HepG2 (cell line): ENCODE results near the gene ABCA4. TPM values are rescaled to one million over a fixed set of nuclear protein-coding genes. Genes with fewer than 3 reads are reported as not detected.

Source experiments
- ATAC-seq: fragments of 200-7000 bp; cut with Tn5 transposase; 3 replicates; pipeline ENCODE4 v1.9.1; 2020; ENCODE audit warnings: mild to moderate bottlenecking, moderate library complexity
- BruUV-seq: library from RNA; stranded (reverse); fragments of 400-500 nt; replicated peaks from 2 replicates; lab custom pipeline; 2021; lab: Mats Ljungman, UMichigan
- CTCF ChIA-PET: fragments of 300-600 bp; formaldehyde crosslinking; extraction: SDS; loops from one replicate; lab custom pipeline; 2021; ENCODE audit warnings: low total read pairs, inconsistent platforms, low intra/inter-chr PET ratio; lab: Yijun Ruan, JAX
- POLR2A ChIA-PET: fragments of 350-600 bp; sonication (Branson Sonifier 250); formaldehyde crosslinking; loops from one replicate; lab custom pipeline; 2020; ENCODE audit warnings: antibody characterized with exemption, inconsistent platforms; lab: Yijun Ruan, JAX
- DNase-seq: peaks from one replicate; pipeline ENCODE4 v3.0.0-alpha.2; 2015; ENCODE audit warnings: low spot score
- FAIRE-seq: peaks from 3 replicates; lab custom pipeline; 2011; peaks lifted over from hg19 to GRCh38; lab: Jason Lieb, UNC
- H2AFZ ChIP-seq: one replicate; pipeline ENCODE4 v1.6.1; 2011; ENCODE audit warnings: low read length, inconsistent platforms
- H3K27ac ChIP-seq: fragments of 300-600 bp; 3 replicates; pipeline ENCODE4 v1.8.0; 2011; ENCODE audit warnings: mixed run types, mild to moderate bottlenecking, mixed read lengths, low read length, inconsistent platforms; ENCODE audit not compliant: insufficient read depth; ENCODE audit errors: extremely low read length
- H3K27me3 ChIP-seq, 2 experiments: fragments of 200-600 bp in 1 of 2; 2 replicates in 1 of 2; 3 replicates in 1 of 2; pipeline versions ENCODE4 v1.6.0 to v1.8.0; 2011; ENCODE audit warnings: low read length in 2 of 2, mild to moderate bottlenecking in 2 of 2, moderate library complexity in 2 of 2, inconsistent platforms in 1 of 2; ENCODE audit not compliant: insufficient read depth in 2 of 2, control insufficient read depth in 1 of 2
- H3K36me3 ChIP-seq, 2 experiments: fragments of 200-600 bp in 1 of 2; replicated peaks in 1 of 2; 2 replicates in 1 of 2; 3 replicates in 1 of 2; pipeline versions ENCODE4 v1.5.1 to v1.8.0; 2011; ENCODE audit warnings: low read length in 2 of 2, inconsistent platforms in 1 of 2; ENCODE audit not compliant: insufficient read depth in 2 of 2, control insufficient read depth in 1 of 2
- H3K4me1 ChIP-seq: 2 replicates; pipeline ENCODE4 v1.5.1; 2012; ENCODE audit warnings: low read length, inconsistent platforms; ENCODE audit not compliant: insufficient read depth
- H3K4me2 ChIP-seq: 2 replicates; pipeline ENCODE4 v1.6.0; 2011; ENCODE audit warnings: low read depth, low read length, inconsistent platforms
- H3K4me3 ChIP-seq, 3 experiments: fragments of 200-600 bp in 1 of 3; sonication (generic), shearing (Covaris generic) in 1 of 3; replicated peaks in 1 of 3; 2 replicates each; pipeline ENCODE4 v1.5.1; 2011 to 2016; ENCODE audit warnings: low read length in 3 of 3, inconsistent platforms in 2 of 3, low read depth in 2 of 3, mild to moderate bottlenecking in 2 of 3, control low read depth in 1 of 3, mixed read lengths in 1 of 3; ENCODE audit not compliant: insufficient read depth in 1 of 3
- H3K79me2 ChIP-seq: one replicate; pipeline ENCODE4 v1.6.1; 2011; ENCODE audit warnings: low read length, inconsistent platforms; ENCODE audit not compliant: insufficient read depth
- H3K9ac ChIP-seq: 2 replicates; pipeline ENCODE4 v1.6.0; 2011; ENCODE audit warnings: mild to moderate bottlenecking, low read depth, low read length, inconsistent platforms; ENCODE audit not compliant: insufficient read depth
- H3K9me3 ChIP-seq: 2 replicates; pipeline ENCODE4 v1.5.1; 2012; ENCODE audit warnings: mild to moderate bottlenecking, low read length
- H4K20me1 ChIP-seq: 2 replicates; pipeline ENCODE4 v1.6.0; 2011; ENCODE audit warnings: inconsistent platforms, mild to moderate bottlenecking, low read length, moderate library complexity; ENCODE audit not compliant: insufficient read depth
- FOXC1 ChIP-seq: sonication (generic); formaldehyde crosslinking; IDR thresholded peaks from 2 replicates; pipeline ENCODE4 v1.8.0; 2022; ENCODE audit warnings: mild to moderate bottlenecking, missing genetic modification reagents, borderline replicate concordance
- FOXK2 ChIP-seq: fragments of 450-650 bp; IDR thresholded peaks from 2 replicates; pipeline ENCODE4 v1.6.1; 2016
- GFI1 ChIP-seq: sonication (generic); formaldehyde crosslinking; IDR thresholded peaks from 2 replicates; pipeline ENCODE4 v1.5.0; 2020; ENCODE audit warnings: missing genetic modification reagents, mild to moderate bottlenecking, borderline replicate concordance
- HNRNPK ChIP-seq: fragments of 200-400 bp; formaldehyde crosslinking; IDR thresholded peaks from 2 replicates; pipeline ENCODE4 v1.6.1; 2018; ENCODE audit warnings: low read length, low read depth, moderate library complexity, mild to moderate bottlenecking; ENCODE audit not compliant: poor library complexity, severe bottlenecking
- MEIS2 ChIP-seq: sonication (generic); formaldehyde crosslinking; IDR thresholded peaks from 2 replicates; pipeline ENCODE4 v1.9.0; 2021; ENCODE audit warnings: mild to moderate bottlenecking, missing genetic modification reagents
- TGIF2 ChIP-seq: IDR thresholded peaks from 2 replicates; pipeline ENCODE4 v1.6.1; 2016; ENCODE audit warnings: control low read depth, missing compliant biosample characterization
- TRIM24 ChIP-seq: sonication (generic); formaldehyde crosslinking; IDR thresholded peaks from 2 replicates; pipeline ENCODE4 v1.8.0; 2022; ENCODE audit warnings: mild to moderate bottlenecking, missing genetic modification reagents
- YY1 ChIP-seq: IDR thresholded peaks from 2 replicates; pipeline ENCODE4 v1.6.1; 2011; ENCODE audit warnings: low read length, low read depth, moderate library complexity, mild to moderate bottlenecking; ENCODE audit not compliant: insufficient read depth, insufficient replicate concordance
- ZFP36 ChIP-seq: fragments of 150-350 bp; IDR thresholded peaks from 2 replicates; pipeline ENCODE4 v1.6.1; 2018; ENCODE audit warnings: borderline replicate concordance, low read length, low read depth; ENCODE audit not compliant: partially characterized antibody
- ZKSCAN5 ChIP-seq: sonication (generic); formaldehyde crosslinking; IDR thresholded peaks from 2 replicates; pipeline ENCODE4 v1.5.1; 2020; ENCODE audit warnings: mild to moderate bottlenecking, missing genetic modification reagents
- ZNF232 ChIP-seq: sonication (generic); formaldehyde crosslinking; IDR thresholded peaks from 2 replicates; pipeline ENCODE4 v1.4.0; 2020; ENCODE audit warnings: missing genetic modification reagents, borderline replicate concordance
- ZNF615 ChIP-seq: sonication (generic); formaldehyde crosslinking; IDR thresholded peaks from 2 replicates; pipeline ENCODE4 v1.5.0; 2020; ENCODE audit warnings: mild to moderate bottlenecking, missing genetic modification reagents, borderline replicate concordance
- ZNF629 ChIP-seq: sonication (generic); formaldehyde crosslinking; conservative IDR thresholded peaks from 2 replicates; pipeline ENCODE4 v1.5.0; 2020; ENCODE audit warnings: missing genetic modification reagents
- ZNF652 ChIP-seq: IDR thresholded peaks from 2 replicates; pipeline ENCODE4 v1.6.1; 2016; ENCODE audit warnings: low read depth, borderline replicate concordance
- ZNF816 ChIP-seq: sonication (generic); formaldehyde crosslinking; IDR thresholded peaks from 2 replicates; pipeline ENCODE4 v1.8.0; 2022; ENCODE audit warnings: missing genetic modification reagents, mild to moderate bottlenecking, borderline replicate concordance
- WGBS: methylation state at CpG from one replicate; pipeline ENCODE4 v1.1.6; 2017; ENCODE audit warnings: low lambda C conversion rate; 5-methylcytosine and 5-hydroxymethylcytosine counted together
- in situ Hi-C: cut with HindIII; loops from 2 replicates; pipeline ENCODE4 v1.10.0; 2017; ENCODE audit warnings: low pct_unique_long_range_greater_than_20kb; ENCODE audit not compliant: extremely low pct_ligation_motif_present
- intact Hi-C: fragments of 100-400 bp; cut with micrococcal nuclease; formaldehyde crosslinking; loops from one replicate; pipeline ENCODE4 v1.10.0; 2022; ENCODE audit not compliant: unreplicated experiment
- polyA plus RNA-seq, 8 experiments: library from polyadenylated mRNA; depleted of rRNA in 3 of 8; stranded (reverse) in 7 of 8; unstranded in 1 of 8; fragments of >200 nt; fragmentation: Illumina TruSeq in 4 of 8; extraction: Trizol in 4 of 8; gene quantifications; 2 replicates each; pipeline versions ENCODE4 v1.2.1 to v1.2.3, GENCODE V29; 2011 to 2016; ENCODE audit warnings: low read depth in 4 of 8, missing spikeins in 1 of 8, mixed read lengths in 1 of 8; ENCODE audit not compliant: insufficient read depth in 1 of 8
- total RNA-seq, 5 experiments: library from RNA; depleted of rRNA; stranded (reverse); fragments of >200 nt; fragmentation: Illumina TruSeq; extraction: Trizol; gene quantifications; 2 replicates each; pipeline ENCODE4 v1.2.3, GENCODE V29; 2016; ENCODE audit warnings: low read depth in 1 of 5
- TF ChIP-seq, protein P1 (sequence below): IDR thresholded peaks from 2 replicates; pipeline ENCODE4 v1.6.1; 2016; ENCODE audit warnings: missing compliant biosample characterization, missing genetic modification reagents, borderline replicate concordance
- TF ChIP-seq, protein P2 (sequence below): sonication (generic); formaldehyde crosslinking; IDR thresholded peaks from 2 replicates; pipeline ENCODE4 v1.4.0; 2020; ENCODE audit warnings: missing genetic modification reagents, borderline replicate concordance
- TF ChIP-seq, protein P3 (sequence below): sonication (generic); formaldehyde crosslinking; IDR thresholded peaks from 2 replicates; pipeline ENCODE4 v1.5.0; 2020; ENCODE audit warnings: missing genetic modification reagents

Gene ABCA4
- total and polyA plus RNA-seq, 2 of the 13 experiments (the other 11 are each of a cell fraction or from before 2014, with no cell fraction given), result 0.24 to 0.67 TPM

DNA sequence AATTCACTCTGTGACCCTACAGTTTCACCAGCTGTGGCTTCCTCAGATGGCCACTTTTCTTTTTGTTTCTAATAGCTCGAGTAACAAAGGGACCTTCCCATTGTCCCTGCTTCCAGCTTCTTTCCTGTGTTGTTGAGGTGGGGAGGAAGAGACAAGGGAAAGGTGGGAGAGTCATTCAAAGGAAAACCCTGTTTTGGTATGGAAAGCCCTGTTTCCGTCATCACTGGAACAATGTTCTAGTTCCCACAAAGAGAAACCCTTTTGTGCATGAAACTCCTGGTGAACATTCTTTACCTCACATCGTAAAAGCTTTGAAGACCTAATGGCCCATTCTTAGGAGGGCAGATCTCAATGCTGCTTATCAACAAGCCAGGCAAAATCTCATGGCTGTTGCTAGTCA lies 62.2 kb downstream of the ABCA4 start:
- Histone ChIP-seq H3K9ac (no peak overlapping the region), H3K79me2 (no peaks in the 10 kb centered on the region), H3K4me2 (no peak overlapping the region), H2AFZ (no peak overlapping the region), H3K27ac (no peak overlapping the region), H4K20me1 (no peaks in the 10 kb centered on the region), H3K27me3 (no peaks in the 10 kb centered on the region), H3K4me1 (peaks cover 72% of the 10 kb centered on the region), H3K9me3 (no peaks in the 10 kb centered on the region), H3K36me3 (no peaks in the 10 kb centered on the region), H3K4me3 (no peak overlapping the region)
- 42% methylated on average over 3 of the region's 3 CpGs for whole genome bisulfite sequencing
- in situ Hi-C loops (no loop called here), intact Hi-C loops (no loop called here)
- no peak for DNase-seq
- no peak for ATAC-seq
- no peak for FAIRE-seq
- ChIA-PET CTCF (no interaction called here), POLR2A (interaction anchor here (1.4 kb wide), 1 partner anchor 10 kb away, joined by 5 read pairs; no protein-coding TSS in a partner anchor)
- no TSS peak for BruUV-seq
- TF ChIP-seq ZNF629 (CRISPR knock-in tag), result no peak
- no peak for TF ChIP-seq ZFP36
- TF ChIP-seq, protein P1, sequence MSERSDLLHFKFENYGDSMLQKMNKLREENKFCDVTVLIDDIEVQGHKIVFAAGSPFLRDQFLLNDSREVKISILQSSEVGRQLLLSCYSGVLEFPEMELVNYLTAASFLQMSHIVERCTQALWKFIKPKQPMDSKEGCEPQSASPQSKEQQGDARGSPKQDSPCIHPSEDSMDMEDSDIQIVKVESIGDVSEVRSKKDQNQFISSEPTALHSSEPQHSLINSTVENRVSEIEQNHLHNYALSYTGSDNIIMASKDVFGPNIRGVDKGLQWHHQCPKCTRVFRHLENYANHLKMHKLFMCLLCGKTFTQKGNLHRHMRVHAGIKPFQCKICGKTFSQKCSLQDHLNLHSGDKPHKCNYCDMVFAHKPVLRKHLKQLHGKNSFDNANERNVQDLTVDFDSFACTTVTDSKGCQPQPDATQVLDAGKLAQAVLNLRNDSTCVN (CRISPR knock-in tag), result no peak
- no peak for TF ChIP-seq TRIM24
- TF ChIP-seq MEIS2 (CRISPR knock-in tag), result no peak
- no peak for TF ChIP-seq ZNF232 (CRISPR knock-in tag)
- no peak for TF ChIP-seq ZNF652 (CRISPR knock-in tag)
- TF ChIP-seq ZNF816 (CRISPR knock-in tag), result no peak
- TF ChIP-seq ZKSCAN5, result no peak
- TF ChIP-seq HNRNPK, result no peak
- TF ChIP-seq FOXC1 (CRISPR knock-in tag), result no peak
- no peak for TF ChIP-seq TGIF2
- no peak for TF ChIP-seq GFI1 (CRISPR knock-in tag)
- TF ChIP-seq, protein P2, sequence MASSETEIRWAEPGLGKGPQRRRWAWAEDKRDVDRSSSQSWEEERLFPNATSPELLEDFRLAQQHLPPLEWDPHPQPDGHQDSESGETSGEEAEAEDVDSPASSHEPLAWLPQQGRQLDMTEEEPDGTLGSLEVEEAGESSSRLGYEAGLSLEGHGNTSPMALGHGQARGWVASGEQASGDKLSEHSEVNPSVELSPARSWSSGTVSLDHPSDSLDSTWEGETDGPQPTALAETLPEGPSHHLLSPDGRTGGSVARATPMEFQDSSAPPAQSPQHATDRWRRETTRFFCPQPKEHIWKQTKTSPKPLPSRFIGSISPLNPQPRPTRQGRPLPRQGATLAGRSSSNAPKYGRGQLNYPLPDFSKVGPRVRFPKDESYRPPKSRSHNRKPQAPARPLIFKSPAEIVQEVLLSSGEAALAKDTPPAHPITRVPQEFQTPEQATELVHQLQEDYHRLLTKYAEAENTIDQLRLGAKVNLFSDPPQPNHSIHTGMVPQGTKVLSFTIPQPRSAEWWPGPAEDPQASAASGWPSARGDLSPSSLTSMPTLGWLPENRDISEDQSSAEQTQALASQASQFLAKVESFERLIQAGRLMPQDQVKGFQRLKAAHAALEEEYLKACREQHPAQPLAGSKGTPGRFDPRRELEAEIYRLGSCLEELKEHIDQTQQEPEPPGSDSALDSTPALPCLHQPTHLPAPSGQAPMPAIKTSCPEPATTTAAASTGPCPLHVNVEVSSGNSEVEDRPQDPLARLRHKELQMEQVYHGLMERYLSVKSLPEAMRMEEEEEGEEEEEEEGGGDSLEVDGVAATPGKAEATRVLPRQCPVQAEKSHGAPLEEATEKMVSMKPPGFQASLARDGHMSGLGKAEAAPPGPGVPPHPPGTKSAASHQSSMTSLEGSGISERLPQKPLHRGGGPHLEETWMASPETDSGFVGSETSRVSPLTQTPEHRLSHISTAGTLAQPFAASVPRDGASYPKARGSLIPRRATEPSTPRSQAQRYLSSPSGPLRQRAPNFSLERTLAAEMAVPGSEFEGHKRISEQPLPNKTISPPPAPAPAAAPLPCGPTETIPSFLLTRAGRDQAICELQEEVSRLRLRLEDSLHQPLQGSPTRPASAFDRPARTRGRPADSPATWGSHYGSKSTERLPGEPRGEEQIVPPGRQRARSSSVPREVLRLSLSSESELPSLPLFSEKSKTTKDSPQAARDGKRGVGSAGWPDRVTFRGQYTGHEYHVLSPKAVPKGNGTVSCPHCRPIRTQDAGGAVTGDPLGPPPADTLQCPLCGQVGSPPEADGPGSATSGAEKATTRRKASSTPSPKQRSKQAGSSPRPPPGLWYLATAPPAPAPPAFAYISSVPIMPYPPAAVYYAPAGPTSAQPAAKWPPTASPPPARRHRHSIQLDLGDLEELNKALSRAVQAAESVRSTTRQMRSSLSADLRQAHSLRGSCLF (CRISPR knock-in tag), result no peak
- no peak for TF ChIP-seq YY1
- TF ChIP-seq, protein P3, sequence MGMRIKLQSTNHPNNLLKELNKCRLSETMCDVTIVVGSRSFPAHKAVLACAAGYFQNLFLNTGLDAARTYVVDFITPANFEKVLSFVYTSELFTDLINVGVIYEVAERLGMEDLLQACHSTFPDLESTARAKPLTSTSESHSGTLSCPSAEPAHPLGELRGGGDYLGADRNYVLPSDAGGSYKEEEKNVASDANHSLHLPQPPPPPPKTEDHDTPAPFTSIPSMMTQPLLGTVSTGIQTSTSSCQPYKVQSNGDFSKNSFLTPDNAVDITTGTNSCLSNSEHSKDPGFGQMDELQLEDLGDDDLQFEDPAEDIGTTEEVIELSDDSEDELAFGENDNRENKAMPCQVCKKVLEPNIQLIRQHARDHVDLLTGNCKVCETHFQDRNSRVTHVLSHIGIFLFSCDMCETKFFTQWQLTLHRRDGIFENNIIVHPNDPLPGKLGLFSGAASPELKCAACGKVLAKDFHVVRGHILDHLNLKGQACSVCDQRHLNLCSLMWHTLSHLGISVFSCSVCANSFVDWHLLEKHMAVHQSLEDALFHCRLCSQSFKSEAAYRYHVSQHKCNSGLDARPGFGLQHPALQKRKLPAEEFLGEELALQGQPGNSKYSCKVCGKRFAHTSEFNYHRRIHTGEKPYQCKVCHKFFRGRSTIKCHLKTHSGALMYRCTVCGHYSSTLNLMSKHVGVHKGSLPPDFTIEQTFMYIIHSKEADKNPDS, result no peak
- no peak for TF ChIP-seq FOXK2
- TF ChIP-seq ZNF615, result no peak
